ENCODE data around the gene GOPC. TPM values are rescaled to one million over a fixed set of nuclear protein-coding genes. Genes with fewer than 3 reads are reported as not detected.

The GOPC gene
- total and polyA plus RNA-seq, 8 donors = 19.1 to 85.7 (median 78.1) TPM

GRCh38 chr6:117605169-117605826, 3.0 kb upstream of the GOPC start:
- peak; percentile 39 for ATAC-seq
- Histone ChIP-seq H3K27me3 (no peaks in the 10 kb centered on the region), H3K4me3 (no peak overlapping the region), H3K9me3 (no peaks in the 10 kb centered on the region), H3K4me1 (peaks cover 6 to 17% of the 10 kb centered on the region in 2 donors), H3K27ac (no peak overlapping the region), H3K36me3 (no peaks in the 10 kb centered on the region)
- intact Hi-C loops (cut with DNase I) = no loop called here
- peak; percentile 60 to 65 for TF ChIP-seq CTCF (IDR thresholded peaks at IDR 0.05)
- peak in 2 of 4 donors; percentile 37 to 75 for DNase-seq

DNA sequence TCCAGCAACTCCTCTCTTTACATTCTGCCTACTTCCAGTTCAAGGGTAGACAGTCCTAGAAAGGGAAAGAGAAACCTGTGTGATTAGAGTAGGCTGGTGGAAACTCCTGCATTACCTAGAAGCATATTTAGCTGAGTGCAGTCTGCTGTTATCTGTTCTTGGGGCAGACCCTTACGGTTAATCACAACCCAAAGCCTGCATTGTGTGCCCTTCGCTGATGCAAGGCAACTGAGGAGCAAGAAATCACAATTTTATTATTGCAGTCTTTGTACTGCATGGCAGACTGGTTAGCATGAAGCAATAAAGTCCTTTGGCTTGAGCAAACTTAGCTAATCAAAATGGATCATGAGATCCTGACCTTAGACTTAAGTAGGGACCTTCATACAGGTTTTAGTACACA, 1.5 kb upstream of the GOPC start:
- H3K9me3 ChIP-seq = no peaks in the 10 kb centered on the region
- DNase-seq = no peak
- ATAC-seq = no peak
- H3K36me3 ChIP-seq = no peaks in the 10 kb centered on the region
- H3K4me3 ChIP-seq = no peak overlapping the region
- peaks cover 19 to 32% of the 10 kb centered on the region in 2 donors for H3K4me1 ChIP-seq
- H3K27ac ChIP-seq = no peak overlapping the region
- no peaks in the 10 kb centered on the region for H3K27me3 ChIP-seq
- no peak for TF ChIP-seq CTCF (IDR thresholded peaks at IDR 0.05)
- intact Hi-C loops (cut with DNase I) = no loop called here

- DNase-seq = no peak
- H3K9me3 ChIP-seq = no peaks in the 10 kb centered on the region
- ATAC-seq = no peak
- H3K27ac ChIP-seq = peak overlapping the region; percentile 94
- peak overlapping the region; percentile 96 for H3K4me3 ChIP-seq
- peaks cover 19 to 36% of the 10 kb centered on the region in 2 donors for H3K4me1 ChIP-seq
- no peak for TF ChIP-seq CTCF (IDR thresholded peaks at IDR 0.05)
- H3K36me3 ChIP-seq = no peaks in the 10 kb centered on the region
- intact Hi-C loops (cut with DNase I) = no loop called here
- H3K27me3 ChIP-seq = no peaks in the 10 kb centered on the region
Measured at GRCh38 chr6:117602899-117603588, 733 bp upstream of the GOPC start.

- Histone ChIP-seq H3K9me3 (peaks cover 0 to 5% of the 10 kb centered on the region in 2 donors), H3K4me1 (peaks cover 19 to 36% of the 10 kb centered on the region in 2 donors), H3K36me3 (no peaks in the 10 kb centered on the region), H3K27me3 (no peaks in the 10 kb centered on the region), H3K27ac (peak overlapping the region; percentile 94), H3K4me3 (peak overlapping the region; percentile 96)
- intact Hi-C loops (cut with DNase I) = no loop called here
- DNase-seq = peak in 2 of 4 donors; percentile 39 to 77
- TF ChIP-seq CTCF (IDR thresholded peaks at IDR 0.05) = no peak
- ATAC-seq = peak; percentile 5
Measured at GRCh38 chr6:117601811-117602150, 530 bp downstream of the GOPC start.

- Histone ChIP-seq H3K36me3 (no peaks in the 10 kb centered on the region), H3K27me3 (no peaks in the 10 kb centered on the region), H3K9me3 (peaks cover 0 to 5% of the 10 kb centered on the region in 2 donors), H3K4me1 (peaks cover 19 to 36% of the 10 kb centered on the region in 2 donors), H3K27ac (no peak overlapping the region), H3K4me3 (peak overlapping the region; percentile 96)
- no peak for ATAC-seq
- intact Hi-C loops (cut with DNase I) = no loop called here
- TF ChIP-seq CTCF (IDR thresholded peaks at IDR 0.05) = no peak
- DNase-seq = peak in 1 of 4 donors; percentile 3
Measured at GRCh38 chr6:117600008-117600743, 2.1 kb downstream of the GOPC start.
